Putamen (tissue), 1 donor: ENCODE data around the gene SAMD8.
"Not testable (repeated sequence)": the region's sequence is repeated elsewhere in the genome, so short reads cannot be mapped to it uniquely, and the experiment has no call there.

Source experiments
- DNase-seq: peaks from one replicate; pipeline ENCODE4 v3.0.0-alpha.2; 2016; ENCODE audit warnings: low spot score

Gene SAMD8

DNA sequence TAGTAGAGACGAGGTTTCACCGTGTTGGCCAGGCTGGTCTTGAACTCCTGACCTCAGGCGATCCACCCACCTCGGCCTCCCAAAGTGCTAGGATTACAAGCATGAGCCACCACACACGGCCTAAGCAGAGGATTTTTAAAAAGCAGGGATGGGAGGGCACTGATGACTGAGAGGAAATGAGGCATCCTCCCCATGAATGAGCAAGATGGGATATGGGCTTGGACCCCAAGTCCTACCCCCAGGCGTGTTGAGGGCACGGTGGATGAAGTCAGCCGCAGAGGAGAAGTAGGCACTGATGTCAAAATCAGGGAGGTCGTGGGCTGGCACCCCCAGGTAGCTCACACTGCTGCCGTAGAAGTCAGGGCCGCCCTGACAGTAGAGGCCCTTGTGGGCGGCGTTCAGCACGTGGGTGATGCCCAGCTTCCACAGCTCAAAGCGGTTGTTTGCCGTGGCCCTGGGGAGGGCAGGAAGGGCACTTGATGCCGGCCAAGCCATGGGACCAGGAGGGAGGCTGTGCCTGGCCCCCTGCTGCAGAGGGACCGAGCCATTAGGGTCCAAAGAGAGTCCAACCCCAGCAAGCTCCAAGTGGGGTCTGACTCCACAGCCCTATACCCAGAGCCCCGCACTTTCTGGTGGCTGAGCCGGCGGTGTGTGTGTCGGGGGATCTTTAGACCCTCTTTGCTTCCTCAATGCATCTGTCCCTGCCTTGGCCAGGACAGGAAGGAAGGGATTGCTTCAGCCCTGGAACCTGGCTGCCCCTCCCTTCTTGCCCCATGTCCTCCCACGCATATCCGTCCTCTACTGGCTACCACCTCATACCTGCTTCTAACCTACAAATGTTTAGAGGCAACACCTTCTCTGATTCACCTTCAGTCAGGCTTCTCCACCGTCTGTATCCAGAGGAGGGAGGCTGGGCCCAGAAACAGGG lies 3.4 kb upstream of the SAMD8 start:
- no peak for DNase-seq

GRCh38 chr10:75108684-75109458 lies 2.6 kb upstream of the SAMD8 start:
- no peak for DNase-seq

DNA sequence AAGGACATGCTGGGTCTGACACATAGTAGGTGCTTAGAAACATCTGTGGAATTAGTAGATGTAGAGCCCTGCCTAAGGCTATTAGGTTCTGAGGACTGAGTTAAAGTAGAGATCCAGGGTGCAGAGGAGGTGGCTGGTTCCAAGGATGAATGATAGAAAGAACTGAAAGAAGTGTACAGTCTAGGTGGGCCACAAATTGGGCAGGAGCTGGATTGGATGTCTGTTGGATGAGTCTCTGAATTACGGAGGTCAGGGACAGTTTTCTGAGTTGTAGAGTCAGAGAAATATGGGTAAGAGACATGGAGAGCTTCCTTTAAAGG lies 2.0 kb upstream of the SAMD8 start:
- DNase-seq: no peak

- no peak for DNase-seq
Measured at GRCh38 chr10:75110006-75110632, 1.3 kb upstream of the SAMD8 start.

GRCh38 chr10:75111907-75112679 lies 637 bp downstream of the SAMD8 start:
- DNase-seq: peak; percentile 54

- no peak for DNase-seq
Measured at GRCh38 chr10:75115137-75115536, 3.7 kb downstream of the SAMD8 start.

DNA sequence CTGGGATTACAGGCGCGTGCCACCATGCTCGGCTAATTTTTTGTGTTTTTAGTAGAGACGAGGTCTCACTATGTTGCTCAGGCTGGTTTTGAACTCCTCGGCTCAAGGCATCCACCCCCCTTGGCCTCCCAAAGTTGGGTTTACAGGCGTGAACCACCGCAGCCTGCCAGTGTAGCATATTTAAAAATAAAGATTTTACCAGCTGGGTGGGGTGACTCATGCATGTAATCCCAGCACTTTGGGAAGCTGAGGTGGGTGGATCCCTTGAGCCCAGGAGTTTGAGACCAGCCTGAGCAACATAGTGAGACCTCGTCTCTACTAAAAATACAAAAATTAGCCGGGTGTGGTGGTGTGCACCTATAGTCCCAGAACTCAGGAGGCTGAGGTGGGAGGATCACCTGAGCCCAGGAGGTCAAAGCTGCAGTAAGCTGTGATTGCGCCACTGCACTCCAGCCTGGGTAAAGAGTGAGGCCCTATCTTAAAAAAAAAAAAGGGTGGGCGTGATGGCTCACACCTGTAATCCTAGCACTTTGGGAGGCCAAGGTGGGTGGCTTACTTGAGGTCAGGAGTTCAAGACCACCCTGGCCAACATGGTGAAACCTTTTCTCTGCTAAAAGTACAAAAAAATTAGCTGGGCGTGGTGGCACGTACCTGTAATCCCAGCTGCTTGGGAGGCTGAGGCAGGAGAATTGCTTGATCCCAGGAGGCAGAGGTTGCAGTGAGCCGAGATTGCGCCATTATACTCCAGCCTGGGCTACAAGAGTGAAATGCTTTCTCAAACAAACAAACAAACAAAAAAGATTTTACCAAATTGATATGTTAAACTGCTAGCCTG lies 5.7 kb downstream of the SAMD8 start:
- DNase-seq: not testable (repeated sequence)

DNA sequence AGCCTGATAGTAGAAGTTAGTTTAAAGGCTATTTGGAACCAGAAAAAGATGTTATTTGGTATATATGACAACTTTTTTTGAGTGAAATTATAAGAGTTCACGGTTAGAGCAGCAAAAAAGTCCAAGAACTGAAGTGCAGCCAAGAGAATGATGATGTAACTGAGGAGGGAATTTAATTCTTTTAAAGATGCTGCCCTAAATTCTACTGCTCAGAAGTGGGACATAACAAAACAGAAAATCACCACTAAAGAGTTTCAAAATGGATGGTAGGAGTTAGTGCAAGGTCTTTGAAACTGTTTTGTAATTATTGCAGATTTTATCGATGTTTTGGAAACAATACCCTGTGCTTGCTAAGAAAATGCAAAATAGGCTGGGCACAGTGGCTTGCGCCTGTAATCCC lies 6.5 kb downstream of the SAMD8 start:
- no peak for DNase-seq

GRCh38 chr10:75119444-75120066 lies 8.1 kb downstream of the SAMD8 start:
- not testable (repeated sequence) for DNase-seq

GRCh38 chr10:75121322-75121721 lies 9.9 kb downstream of the SAMD8 start:
- DNase-seq: no peak

DNA sequence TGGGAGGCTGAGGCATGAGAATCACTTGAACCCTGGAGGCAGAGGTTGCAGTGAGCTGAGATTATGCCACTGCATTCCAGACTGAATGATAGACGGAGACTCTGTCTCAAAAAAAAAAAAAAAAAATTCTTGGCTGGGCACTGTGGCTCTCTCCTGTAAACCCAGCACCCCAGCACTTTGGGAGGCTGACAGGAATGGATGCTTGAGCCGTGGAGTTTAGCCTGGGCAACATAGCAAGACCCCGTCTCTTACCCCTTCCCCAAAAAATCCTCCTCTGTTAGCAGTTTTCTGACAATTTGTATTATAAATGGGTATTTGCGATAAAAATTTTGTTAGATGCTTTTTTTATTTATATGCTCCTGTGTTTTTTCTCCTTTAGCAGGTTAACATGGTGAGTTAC lies 11.0 kb downstream of the SAMD8 start:
- no peak for DNase-seq

- no peak for DNase-seq
Measured at GRCh38 chr10:75123088-75123682, 11.7 kb downstream of the SAMD8 start.

GRCh38 chr10:75126277-75126676 lies 14.8 kb downstream of the SAMD8 start:
- no peak for DNase-seq

GRCh38 chr10:75127471-75127870 lies 16.0 kb downstream of the SAMD8 start:
- no peak for DNase-seq

- not testable (repeated sequence) for DNase-seq
Measured at GRCh38 chr10:75128985-75129384, 17.5 kb downstream of the SAMD8 start.

DNA sequence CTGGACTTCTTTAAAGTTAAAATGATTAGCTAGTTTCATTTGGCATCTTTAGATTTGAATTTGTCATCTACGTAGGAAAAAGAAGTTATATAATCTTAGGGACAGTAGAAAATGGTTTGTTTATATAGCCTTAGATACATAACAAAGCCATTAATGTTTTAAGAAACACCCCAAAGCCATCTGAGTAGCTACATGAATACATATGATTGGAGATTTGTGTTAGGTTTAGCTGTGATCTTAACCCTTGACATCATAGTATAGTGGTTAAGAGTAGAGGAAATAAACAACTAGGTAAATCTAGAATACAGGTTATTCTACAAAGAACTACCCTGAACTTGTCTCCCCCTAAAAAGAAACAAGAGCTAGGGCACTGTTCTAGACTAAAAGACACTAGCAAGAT lies 18.1 kb downstream of the SAMD8 start:
- no peak for DNase-seq

GRCh38 chr10:75133701-75134100 lies 22.2 kb downstream of the SAMD8 start:
- DNase-seq: not testable (repeated sequence)

DNA sequence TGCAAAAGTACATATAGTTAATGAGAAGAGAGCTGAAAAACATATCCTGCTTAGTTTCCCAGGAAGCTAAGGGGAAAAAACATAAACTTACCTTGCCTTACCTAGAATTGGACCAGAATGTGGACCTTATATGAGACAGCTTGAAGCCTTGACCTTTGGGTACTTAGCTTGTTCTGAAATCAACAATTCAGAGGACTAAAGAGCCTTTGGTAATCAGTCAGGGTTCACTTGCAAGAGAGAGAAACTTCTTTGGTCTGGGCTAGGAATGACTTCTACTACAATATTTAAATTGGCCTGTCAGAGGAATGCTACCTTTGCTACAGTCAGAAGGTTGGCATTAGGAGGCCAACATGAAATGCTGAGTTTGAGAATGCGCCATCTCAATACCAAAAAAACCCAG lies 24.9 kb downstream of the SAMD8 start:
- DNase-seq: no peak

DNA sequence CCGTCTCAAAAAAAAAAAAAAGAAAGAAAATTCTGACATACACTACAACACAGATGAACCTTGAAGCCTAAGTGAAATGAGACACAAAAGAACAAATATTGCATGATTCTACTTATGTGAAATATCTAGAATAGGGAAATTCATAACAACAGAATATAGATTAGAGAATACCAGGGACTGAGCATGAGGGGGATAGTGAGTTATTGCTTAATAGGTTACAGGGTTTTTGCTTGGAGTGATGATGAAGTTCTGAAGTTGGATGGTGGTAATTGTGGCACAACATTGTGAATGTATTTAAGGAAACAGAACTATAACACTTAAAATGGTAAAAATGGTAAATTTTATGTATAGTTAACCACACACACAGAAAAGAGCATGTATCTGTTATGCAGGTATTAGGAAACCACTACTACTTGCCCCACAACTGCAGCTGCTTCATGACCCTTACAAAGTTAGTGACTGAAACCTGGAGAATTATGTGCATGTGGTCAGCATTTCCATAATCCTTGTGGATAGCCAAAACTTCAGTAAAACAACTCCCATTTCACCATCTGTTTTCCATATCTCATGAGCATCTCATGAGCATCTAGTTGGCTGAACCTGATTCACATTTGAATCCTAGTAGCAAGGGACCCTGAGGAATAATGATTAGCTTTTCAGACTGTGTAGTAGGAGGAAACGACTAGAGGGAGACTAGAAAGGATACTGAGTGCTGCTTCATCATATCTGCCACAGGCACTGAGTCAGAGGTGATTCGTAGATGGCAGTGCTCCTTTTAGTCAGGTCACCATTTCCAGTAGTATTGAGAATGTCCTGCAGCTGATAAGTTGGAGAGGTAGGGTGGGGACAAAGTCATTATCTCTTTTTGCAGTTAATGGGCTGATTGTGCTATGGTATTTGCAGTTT lies 26.3 kb downstream of the SAMD8 start:
- DNase-seq: no peak
